ENCODE measurements around the gene GALNT6.

DNA sequence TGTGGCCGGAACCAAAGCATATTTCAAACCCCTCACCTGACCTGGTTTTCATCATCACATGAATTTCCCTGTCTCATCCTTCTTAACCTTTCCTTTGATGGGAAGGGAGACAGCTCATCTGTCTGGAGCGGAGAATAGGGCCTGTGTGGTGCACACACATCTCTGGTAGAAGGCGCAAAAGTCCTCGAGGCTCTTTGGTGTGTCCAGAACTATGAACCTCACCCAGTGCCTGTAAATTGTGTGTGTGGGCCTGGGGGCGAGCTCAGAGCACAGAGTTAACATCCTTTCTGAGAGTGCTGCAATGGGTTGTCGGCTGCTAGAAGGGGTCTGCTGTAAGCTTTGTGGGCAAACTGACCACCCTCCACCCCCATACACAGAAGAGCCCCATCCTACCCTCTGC is 749 bp downstream of the GALNT6 start:
- no peak for TF ChIP-seq DPF2 (IDR thresholded peaks at IDR 0.05)
- TF ChIP-seq, protein P1, sequence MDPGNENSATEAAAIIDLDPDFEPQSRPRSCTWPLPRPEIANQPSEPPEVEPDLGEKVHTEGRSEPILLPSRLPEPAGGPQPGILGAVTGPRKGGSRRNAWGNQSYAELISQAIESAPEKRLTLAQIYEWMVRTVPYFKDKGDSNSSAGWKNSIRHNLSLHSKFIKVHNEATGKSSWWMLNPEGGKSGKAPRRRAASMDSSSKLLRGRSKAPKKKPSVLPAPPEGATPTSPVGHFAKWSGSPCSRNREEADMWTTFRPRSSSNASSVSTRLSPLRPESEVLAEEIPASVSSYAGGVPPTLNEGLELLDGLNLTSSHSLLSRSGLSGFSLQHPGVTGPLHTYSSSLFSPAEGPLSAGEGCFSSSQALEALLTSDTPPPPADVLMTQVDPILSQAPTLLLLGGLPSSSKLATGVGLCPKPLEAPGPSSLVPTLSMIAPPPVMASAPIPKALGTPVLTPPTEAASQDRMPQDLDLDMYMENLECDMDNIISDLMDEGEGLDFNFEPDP (CRISPR knock-in tag; IDR thresholded peaks at IDR 0.05), result no peak
- TF ChIP-seq, protein P2, sequence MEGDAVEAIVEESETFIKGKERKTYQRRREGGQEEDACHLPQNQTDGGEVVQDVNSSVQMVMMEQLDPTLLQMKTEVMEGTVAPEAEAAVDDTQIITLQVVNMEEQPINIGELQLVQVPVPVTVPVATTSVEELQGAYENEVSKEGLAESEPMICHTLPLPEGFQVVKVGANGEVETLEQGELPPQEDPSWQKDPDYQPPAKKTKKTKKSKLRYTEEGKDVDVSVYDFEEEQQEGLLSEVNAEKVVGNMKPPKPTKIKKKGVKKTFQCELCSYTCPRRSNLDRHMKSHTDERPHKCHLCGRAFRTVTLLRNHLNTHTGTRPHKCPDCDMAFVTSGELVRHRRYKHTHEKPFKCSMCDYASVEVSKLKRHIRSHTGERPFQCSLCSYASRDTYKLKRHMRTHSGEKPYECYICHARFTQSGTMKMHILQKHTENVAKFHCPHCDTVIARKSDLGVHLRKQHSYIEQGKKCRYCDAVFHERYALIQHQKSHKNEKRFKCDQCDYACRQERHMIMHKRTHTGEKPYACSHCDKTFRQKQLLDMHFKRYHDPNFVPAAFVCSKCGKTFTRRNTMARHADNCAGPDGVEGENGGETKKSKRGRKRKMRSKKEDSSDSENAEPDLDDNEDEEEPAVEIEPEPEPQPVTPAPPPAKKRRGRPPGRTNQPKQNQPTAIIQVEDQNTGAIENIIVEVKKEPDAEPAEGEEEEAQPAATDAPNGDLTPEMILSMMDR (IDR thresholded peaks at IDR 0.05 in 2 of 3, conservative IDR thresholded peaks at IDR 0.05 in 1 of 3; ENCODE audit: insufficient read depth in 2 of 3, low read depth in 1 of 3, low read length in 3 of 3), result no peak
- TF ChIP-seq GATAD2A (IDR thresholded peaks at IDR 0.05), result no peak
- TF ChIP-seq RBBP5 (IDR thresholded peaks at IDR 0.05; ENCODE audit: borderline replicate concordance, insufficient read depth, low read length, poor library complexity, severe bottlenecking), result no peak
- TF ChIP-seq MCM5 (IDR thresholded peaks at IDR 0.05; ENCODE audit: low read depth), result no peak
- no peak for TF ChIP-seq L3MBTL2 (IDR thresholded peaks at IDR 0.05)
- TF ChIP-seq ZNF316 (IDR thresholded peaks at IDR 0.05), result no peak
